AG10803 (cell line): Measurements from ENCODE around the gene TCF7L1.
A peak's percentile ranks its signal among the peaks of the same experiment; 100 is the strongest.

ENCODE experiments used
- DNase-seq: peaks from one replicate; pipeline ENCODE4 v3.0.0; 2010; ENCODE audit warnings: low read depth
- H3K4me3 ChIP-seq: 2 replicates; pipeline ENCODE4 v1.5.1; 2011; ENCODE audit warnings: mild to moderate bottlenecking, low read length, control low read depth
- CTCF ChIP-seq: conservative IDR thresholded peaks from 2 replicates; pipeline ENCODE4 v1.5.1; 2011; ENCODE audit warnings: mild to moderate bottlenecking, low read length, control low read depth, inconsistent platforms

Gene TCF7L1

GRCh38 chr2:85131116-85131515 is 2.1 kb upstream of the TCF7L1 start:
- H3K4me3 ChIP-seq, result no peak overlapping the region
- peak; percentile 78 for TF ChIP-seq CTCF
- peak; percentile 62 for DNase-seq

- peak overlapping the region; percentile 75 for H3K4me3 ChIP-seq
- peak; percentile 58 for DNase-seq
- TF ChIP-seq CTCF, result no peak
Measured at GRCh38 chr2:85132397-85132796, 795 bp upstream of the TCF7L1 start.

- TF ChIP-seq CTCF, result no peak
- H3K4me3 ChIP-seq, result peak overlapping the region; percentile 90
- DNase-seq, result peak; percentile 43
Measured at GRCh38 chr2:85133751-85134254, 611 bp downstream of the TCF7L1 start.

- TF ChIP-seq CTCF, result no peak
- DNase-seq, result peak; percentile 42
- H3K4me3 ChIP-seq, result peak overlapping the region; percentile 90
Measured at GRCh38 chr2:85134255-85134895, 1.2 kb downstream of the TCF7L1 start.

- no peak for DNase-seq
- peak overlapping the region; percentile 90 for H3K4me3 ChIP-seq
- TF ChIP-seq CTCF, result no peak
Measured at GRCh38 chr2:85134896-85135659, 1.9 kb downstream of the TCF7L1 start.

- no peak overlapping the region for H3K4me3 ChIP-seq
- no peak for TF ChIP-seq CTCF
- DNase-seq, result no peak
Measured at GRCh38 chr2:85135660-85135914, 2.4 kb downstream of the TCF7L1 start.

- TF ChIP-seq CTCF, result no peak
- no peak overlapping the region for H3K4me3 ChIP-seq
- DNase-seq, result no peak
Measured at GRCh38 chr2:85137156-85137555, 4.0 kb downstream of the TCF7L1 start.
